ENCODE results near the gene GRAMD4. TPM values are rescaled to one million over a fixed set of nuclear protein-coding genes. Genes with fewer than 3 reads are reported as not detected.

The GRAMD4 gene
- total RNA-seq, 1 experiment from 2014 or later = 19.8 TPM

GRCh38 chr22:46654426-46654825, 34.2 kb downstream of the GRAMD4 start:
- Histone ChIP-seq H3K23ac (ENCODE audit: insufficient read length, low read depth, low read length) (no peak overlapping the region), H3K27ac (ENCODE audit: insufficient read length, low read depth, low read length) (no peak overlapping the region), H2AK5ac (ENCODE audit: insufficient read length, low read length) (no peak overlapping the region), H4K20me1 (ENCODE audit: control insufficient read depth, insufficient read depth, insufficient read length) (no peaks in the 10 kb centered on the region), H4K91ac (ENCODE audit: insufficient read length, low read depth, low read length) (no peak overlapping the region), H2BK12ac (ENCODE audit: insufficient read length, low read depth, low read length) (no peak overlapping the region), H4K5ac (ENCODE audit: insufficient read length, low read depth, low read length) (no peak overlapping the region), H3T11ph (ENCODE audit: low read length) (no peak overlapping the region), H3K14ac (ENCODE audit: insufficient read depth, low read length) (no peak overlapping the region; the same call in 1 of the 2 replicates), H3K9me3 (ENCODE audit: control insufficient read depth, low read depth, low read length) (no peaks in the 10 kb centered on the region), H3K4me1 (ENCODE audit: insufficient read depth, low read length) (no peaks in the 10 kb centered on the region), H3K4ac (ENCODE audit: low read depth, low read length) (no peak overlapping the region), H4K8ac (replicated peaks; ENCODE audit: insufficient read length, low read depth, low read length) (no peak overlapping the region), H2BK20ac (ENCODE audit: low read depth, low read length, poor library complexity, severe bottlenecking) (no peak overlapping the region), H2BK5ac (ENCODE audit: insufficient read length, low read length) (no peak overlapping the region), H3K79me2 (ENCODE audit: insufficient read depth, low read length) (no peaks in the 10 kb centered on the region), H2AFZ (ENCODE audit: low read length) (no peak overlapping the region), H3K23me2 (ENCODE audit: insufficient read length, low read depth, low read length, poor library complexity, severe bottlenecking) (no peaks in the 10 kb centered on the region), H3K56ac (ENCODE audit: insufficient read length, low read depth, low read length) (no peak overlapping the region), H3K9ac (ENCODE audit: extremely low read depth, insufficient read length, low read length) (no peak overlapping the region), H2BK120ac (ENCODE audit: low read depth, low read length, poor library complexity, severe bottlenecking) (no peak overlapping the region), H3K27me3 (ENCODE audit: insufficient read depth, low read length) (no peaks in the 10 kb centered on the region), H3K79me1 (ENCODE audit: insufficient read depth, low read depth, low read length, poor library complexity, severe bottlenecking) (no peaks in the 10 kb centered on the region), H3K4me2 (ENCODE audit: insufficient read depth, insufficient read length, low read length) (no peak overlapping the region), H2BK15ac (ENCODE audit: low read depth, low read length) (no peak overlapping the region), H3K18ac (ENCODE audit: insufficient read length, low read depth, low read length) (no peak overlapping the region)
- Mint-ChIP-seq H3K27ac (peak overlapping the region in 1 of 3 experiments; percentile 75; a peak in 2 of 7 replicates), H3K27me3 (ENCODE audit: low read depth) (no peaks in the 10 kb centered on the region), H3K36me3 (ENCODE audit: insufficient read depth in 1 of 3, low read depth in 3 of 3) (no peaks in the 10 kb centered on the region), H3K4me3 (no peak overlapping the region), H3K9me3 (no peaks in the 10 kb centered on the region; a peak in 1 of 5 replicates), H3K4me1 (peaks cover 7 to 12% of the 10 kb centered on the region in 2 experiments)
- no peak for DNase-seq
- no CpG with 5 or more reads among the region's 17 CpGs for WGBS (ENCODE audit: extremely low coverage, insufficient read length, low lambda C conversion rate)
- TF ChIP-seq CTCF (conservative IDR thresholded peaks at IDR 0.05) = no peak

Data from H9 (cell line).